ENCODE data around the gene MRPL10.

GRCh38 chr17:47797797-47798196 is 33.5 kb downstream of the MRPL10 start:
- TF ChIP-seq, protein P1, sequence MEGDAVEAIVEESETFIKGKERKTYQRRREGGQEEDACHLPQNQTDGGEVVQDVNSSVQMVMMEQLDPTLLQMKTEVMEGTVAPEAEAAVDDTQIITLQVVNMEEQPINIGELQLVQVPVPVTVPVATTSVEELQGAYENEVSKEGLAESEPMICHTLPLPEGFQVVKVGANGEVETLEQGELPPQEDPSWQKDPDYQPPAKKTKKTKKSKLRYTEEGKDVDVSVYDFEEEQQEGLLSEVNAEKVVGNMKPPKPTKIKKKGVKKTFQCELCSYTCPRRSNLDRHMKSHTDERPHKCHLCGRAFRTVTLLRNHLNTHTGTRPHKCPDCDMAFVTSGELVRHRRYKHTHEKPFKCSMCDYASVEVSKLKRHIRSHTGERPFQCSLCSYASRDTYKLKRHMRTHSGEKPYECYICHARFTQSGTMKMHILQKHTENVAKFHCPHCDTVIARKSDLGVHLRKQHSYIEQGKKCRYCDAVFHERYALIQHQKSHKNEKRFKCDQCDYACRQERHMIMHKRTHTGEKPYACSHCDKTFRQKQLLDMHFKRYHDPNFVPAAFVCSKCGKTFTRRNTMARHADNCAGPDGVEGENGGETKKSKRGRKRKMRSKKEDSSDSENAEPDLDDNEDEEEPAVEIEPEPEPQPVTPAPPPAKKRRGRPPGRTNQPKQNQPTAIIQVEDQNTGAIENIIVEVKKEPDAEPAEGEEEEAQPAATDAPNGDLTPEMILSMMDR (IDR thresholded peaks at IDR 0.05; ENCODE audit: insufficient read depth, low read length, poor library complexity, severe bottlenecking), result no peak
- TF ChIP-seq EZH2phosphoT487 (conservative IDR thresholded peaks at IDR 0.05; ENCODE audit: low read length), result no peak

Measured in SU-DHL-6 (cell line).